Measurements from ENCODE around the gene CPSF6. TPM values are rescaled to one million over a fixed set of nuclear protein-coding genes. Genes with fewer than 3 reads are reported as not detected.
"Not testable (repeated sequence)": the region's sequence is repeated elsewhere in the genome, so short reads cannot be mapped to it uniquely, and the experiment has no call there.

CPSF6 gene
- total and polyA plus RNA-seq, 4 donors: 16.9 to 147 (median 32.9) TPM

- Histone ChIP-seq H3K36me3 (ENCODE audit: control insufficient read depth in 4 of 4, insufficient read depth in 4 of 4, low read length in 4 of 4) (peaks cover 15 to 55% (median 38%) of the 10 kb centered on the region in 4 donors), H3K9me3 (ENCODE audit: control insufficient read depth in 4 of 4, insufficient read depth in 3 of 4, low read length in 3 of 4) (no peaks in the 10 kb centered on the region), H3K4me3 (no peak overlapping the region), H3K27me3 (ENCODE audit: control insufficient read depth in 3 of 3, insufficient read depth in 3 of 3, low read length in 2 of 3) (no peaks in the 10 kb centered on the region), H3K4me1 (ENCODE audit: control insufficient read depth in 5 of 5, insufficient read depth in 5 of 5, low read length in 5 of 5) (no peaks in the 10 kb centered on the region), H3K27ac (ENCODE audit: low read depth in 1 of 2, low read length in 1 of 2) (no peak overlapping the region), H3K9ac (ENCODE audit: insufficient read depth in 1 of 2, low read length in 2 of 2) (no peak overlapping the region)
- TF ChIP-seq, protein P1, sequence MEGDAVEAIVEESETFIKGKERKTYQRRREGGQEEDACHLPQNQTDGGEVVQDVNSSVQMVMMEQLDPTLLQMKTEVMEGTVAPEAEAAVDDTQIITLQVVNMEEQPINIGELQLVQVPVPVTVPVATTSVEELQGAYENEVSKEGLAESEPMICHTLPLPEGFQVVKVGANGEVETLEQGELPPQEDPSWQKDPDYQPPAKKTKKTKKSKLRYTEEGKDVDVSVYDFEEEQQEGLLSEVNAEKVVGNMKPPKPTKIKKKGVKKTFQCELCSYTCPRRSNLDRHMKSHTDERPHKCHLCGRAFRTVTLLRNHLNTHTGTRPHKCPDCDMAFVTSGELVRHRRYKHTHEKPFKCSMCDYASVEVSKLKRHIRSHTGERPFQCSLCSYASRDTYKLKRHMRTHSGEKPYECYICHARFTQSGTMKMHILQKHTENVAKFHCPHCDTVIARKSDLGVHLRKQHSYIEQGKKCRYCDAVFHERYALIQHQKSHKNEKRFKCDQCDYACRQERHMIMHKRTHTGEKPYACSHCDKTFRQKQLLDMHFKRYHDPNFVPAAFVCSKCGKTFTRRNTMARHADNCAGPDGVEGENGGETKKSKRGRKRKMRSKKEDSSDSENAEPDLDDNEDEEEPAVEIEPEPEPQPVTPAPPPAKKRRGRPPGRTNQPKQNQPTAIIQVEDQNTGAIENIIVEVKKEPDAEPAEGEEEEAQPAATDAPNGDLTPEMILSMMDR (IDR thresholded peaks at IDR 0.05; ENCODE audit: control extremely low read depth, extremely low read depth): no peak
- 97 to 98% methylated on average over 20 of the region's 20 CpGs for WGBS, 2 donors
- ATAC-seq (ENCODE audit: insufficient read depth, low FRiP score) (no peak), DNase-seq (no peak)
Measured at GRCh38 chr12:69262264-69262974, 23.1 kb downstream of the CPSF6 start.

GRCh38 chr12:69265205-69265604 lies 25.8 kb downstream of the CPSF6 start:
- no peak for DNase-seq
- no peak for ATAC-seq (ENCODE audit: insufficient read depth, low FRiP score)
- H3K27me3 ChIP-seq (ENCODE audit: control insufficient read depth in 3 of 3, insufficient read depth in 3 of 3, low read length in 2 of 3): no peaks in the 10 kb centered on the region
- TF ChIP-seq, protein P1 (IDR thresholded peaks at IDR 0.05; ENCODE audit: control extremely low read depth, extremely low read depth): no peak
- WGBS, 2 donors: 96 to 97% methylated on average over 3 of the region's 3 CpGs
- no peaks in the 10 kb centered on the region for H3K4me1 ChIP-seq (ENCODE audit: control insufficient read depth in 5 of 5, insufficient read depth in 5 of 5, low read length in 5 of 5)
- peaks cover 8 to 46% (median 24%) of the 10 kb centered on the region in 4 donors for H3K36me3 ChIP-seq (ENCODE audit: control insufficient read depth in 4 of 4, insufficient read depth in 4 of 4, low read length in 4 of 4)
- no peak overlapping the region for H3K4me3 ChIP-seq
- H3K27ac ChIP-seq (ENCODE audit: low read depth in 1 of 2, low read length in 1 of 2): no peak overlapping the region
- H3K9me3 ChIP-seq (ENCODE audit: control insufficient read depth in 4 of 4, insufficient read depth in 3 of 4, low read length in 3 of 4): no peaks in the 10 kb centered on the region
- no peak overlapping the region for H3K9ac ChIP-seq (ENCODE audit: insufficient read depth in 1 of 2, low read length in 2 of 2)

GRCh38 chr12:69265633-69266032 lies 26.3 kb downstream of the CPSF6 start:
- not testable (repeated sequence) for DNase-seq; ATAC-seq (ENCODE audit: insufficient read depth, low FRiP score); H3K27ac ChIP-seq (ENCODE audit: low read depth in 1 of 2, low read length in 1 of 2); H3K27me3 ChIP-seq (ENCODE audit: control insufficient read depth in 3 of 3, insufficient read depth in 3 of 3, low read length in 2 of 3); H3K4me3 ChIP-seq; H3K4me1 ChIP-seq (ENCODE audit: control insufficient read depth in 5 of 5, insufficient read depth in 5 of 5, low read length in 5 of 5); H3K9ac ChIP-seq (ENCODE audit: insufficient read depth in 1 of 2, low read length in 2 of 2); H3K9me3 ChIP-seq (ENCODE audit: control insufficient read depth in 4 of 4, insufficient read depth in 3 of 4, low read length in 3 of 4)
- 88 to 99% methylated on average over 8 of the region's 8 CpGs for WGBS, 2 donors
- H3K36me3 ChIP-seq (ENCODE audit: control insufficient read depth in 4 of 4, insufficient read depth in 4 of 4, low read length in 4 of 4): peaks cover 5 to 42% (median 19%) of the 10 kb centered on the region in 4 donors

- Histone ChIP-seq H3K27me3 (ENCODE audit: control insufficient read depth in 3 of 3, insufficient read depth in 3 of 3, low read length in 2 of 3) (no peaks in the 10 kb centered on the region), H3K9me3 (ENCODE audit: control insufficient read depth in 4 of 4, insufficient read depth in 3 of 4, low read length in 3 of 4) (no peaks in the 10 kb centered on the region), H3K9ac (ENCODE audit: insufficient read depth in 1 of 2, low read length in 2 of 2) (no peak overlapping the region), H3K4me3 (no peak overlapping the region), H3K4me1 (ENCODE audit: control insufficient read depth in 5 of 5, insufficient read depth in 5 of 5, low read length in 5 of 5) (no peaks in the 10 kb centered on the region), H3K27ac (ENCODE audit: low read depth in 1 of 2, low read length in 1 of 2) (no peak overlapping the region), H3K36me3 (ENCODE audit: control insufficient read depth in 4 of 4, insufficient read depth in 4 of 4, low read length in 4 of 4) (peaks cover 4 to 38% (median 17%) of the 10 kb centered on the region in 4 donors)
- TF ChIP-seq, protein P1 (IDR thresholded peaks at IDR 0.05; ENCODE audit: control extremely low read depth, extremely low read depth): no peak
- WGBS, 2 donors: 74 to 82% methylated on average over 3 of the region's 3 CpGs
- DNase-seq: no peak
- no peak for ATAC-seq (ENCODE audit: insufficient read depth, low FRiP score)
Measured at GRCh38 chr12:69266036-69266635, 26.8 kb downstream of the CPSF6 start.

Measured in lung (tissue), 12 donors.